Smooth muscle cell (in vitro differentiated cells): Measurements from ENCODE around the gene MAP3K5. TPM values are rescaled to one million over a fixed set of nuclear protein-coding genes. Genes with fewer than 3 reads are reported as not detected.

Experiments used
- DNase-seq: peaks from one replicate; lab custom pipeline; 2025; ENCODE audit not compliant: unreplicated experiment; lab: John Stamatoyannopoulos, UW
- H2AFZ ChIP-seq: fragments of 200-600 bp; sonication (generic); 2 replicates; pipeline ENCODE4 v1.6.0; 2016; ENCODE audit warnings: antibody characterized with exemption, low read depth, mild to moderate bottlenecking
- H3F3A ChIP-seq: fragments of 200-600 bp; sonication (generic); 2 replicates; pipeline ENCODE4 v1.6.0; 2017; ENCODE audit warnings: antibody characterized with exemption, low read depth
- H3K27ac ChIP-seq: fragments of 200-600 bp; sonication (generic); 2 replicates; pipeline ENCODE4 v1.5.1; 2016; ENCODE audit warnings: low read depth, mild to moderate bottlenecking
- H3K27me3 ChIP-seq: fragments of 200-600 bp; sonication (generic); 2 replicates; pipeline ENCODE4 v1.6.1; 2016; ENCODE audit warnings: low read depth, mild to moderate bottlenecking
- H3K36me3 ChIP-seq: fragments of 200-600 bp; sonication (generic); 2 replicates; pipeline ENCODE4 v1.5.1; 2016; ENCODE audit warnings: low read depth
- H3K4me1 ChIP-seq: fragments of 200-600 bp; sonication (generic); 2 replicates; pipeline ENCODE4 v1.5.1; 2016; ENCODE audit warnings: low read depth
- H3K4me2 ChIP-seq: fragments of 200-600 bp; sonication (generic); 2 replicates; pipeline ENCODE4 v1.6.0; 2016; ENCODE audit warnings: mild to moderate bottlenecking
- H3K4me3 ChIP-seq: fragments of 200-600 bp; sonication (generic); 2 replicates; pipeline ENCODE4 v1.5.1; 2016; ENCODE audit warnings: mild to moderate bottlenecking
- H3K79me2 ChIP-seq: fragments of 200-600 bp; sonication (generic); 2 replicates; pipeline ENCODE4 v1.6.0; 2016; ENCODE audit warnings: low read depth, mild to moderate bottlenecking
- H3K9ac ChIP-seq: fragments of 200-600 bp; sonication (generic); 2 replicates; pipeline ENCODE4 v1.6.0; 2016; ENCODE audit warnings: low read depth
- H3K9me3 ChIP-seq: fragments of 200-600 bp; sonication (generic); replicated peaks from 2 replicates; pipeline ENCODE4 v1.5.1; 2016; ENCODE audit warnings: low read depth
- H4K20me1 ChIP-seq: fragments of 200-600 bp; sonication (generic); 2 replicates; pipeline ENCODE4 v1.6.0; 2016; ENCODE audit warnings: low read depth
- WGBS: methylation state at CpG from one replicate; pipeline ENCODE4 v1.1.7; 2016; ENCODE audit warnings: low lambda C conversion rate; 5-methylcytosine and 5-hydroxymethylcytosine counted together
- polyA plus RNA-seq: library from polyadenylated mRNA; unstranded; fragments of >200 nt; fragmentation: Nextera tagmentation; extraction: Ambion mirVana; gene quantifications from 2 replicates; pipeline ENCODE4 v1.2.1, GENCODE V29; 2016
- total RNA-seq: library from RNA; depleted of rRNA; stranded (reverse); fragments of >200 nt; gene quantifications from 2 replicates; pipeline ENCODE4 v1.2.3, GENCODE V29; 2014
- TF ChIP-seq, protein P1 (sequence below): fragments of 200-600 bp; sonication (generic); IDR thresholded peaks from 2 replicates; pipeline ENCODE4 v1.5.1; 2017; ENCODE audit warnings: borderline replicate concordance, mild to moderate bottlenecking, antibody characterized with exemption; ENCODE audit not compliant: insufficient read depth, poor library complexity, severe bottlenecking

The MAP3K5 gene
- total and polyA plus RNA-seq, 2 experiments from 2014 or later, result 0.93 to 2.1 TPM

GRCh38 chr6:136763716-136764516, 28.4 kb downstream of the MAP3K5 start:
- 94% methylated on average over 5 of the region's 5 CpGs for WGBS
- TF ChIP-seq, protein P1, sequence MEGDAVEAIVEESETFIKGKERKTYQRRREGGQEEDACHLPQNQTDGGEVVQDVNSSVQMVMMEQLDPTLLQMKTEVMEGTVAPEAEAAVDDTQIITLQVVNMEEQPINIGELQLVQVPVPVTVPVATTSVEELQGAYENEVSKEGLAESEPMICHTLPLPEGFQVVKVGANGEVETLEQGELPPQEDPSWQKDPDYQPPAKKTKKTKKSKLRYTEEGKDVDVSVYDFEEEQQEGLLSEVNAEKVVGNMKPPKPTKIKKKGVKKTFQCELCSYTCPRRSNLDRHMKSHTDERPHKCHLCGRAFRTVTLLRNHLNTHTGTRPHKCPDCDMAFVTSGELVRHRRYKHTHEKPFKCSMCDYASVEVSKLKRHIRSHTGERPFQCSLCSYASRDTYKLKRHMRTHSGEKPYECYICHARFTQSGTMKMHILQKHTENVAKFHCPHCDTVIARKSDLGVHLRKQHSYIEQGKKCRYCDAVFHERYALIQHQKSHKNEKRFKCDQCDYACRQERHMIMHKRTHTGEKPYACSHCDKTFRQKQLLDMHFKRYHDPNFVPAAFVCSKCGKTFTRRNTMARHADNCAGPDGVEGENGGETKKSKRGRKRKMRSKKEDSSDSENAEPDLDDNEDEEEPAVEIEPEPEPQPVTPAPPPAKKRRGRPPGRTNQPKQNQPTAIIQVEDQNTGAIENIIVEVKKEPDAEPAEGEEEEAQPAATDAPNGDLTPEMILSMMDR, result no peak
- H3K27ac ChIP-seq, result no peak overlapping the region
- H3K4me3 ChIP-seq, result no peak overlapping the region
- no peaks in the 10 kb centered on the region for H3K4me1 ChIP-seq
- H3F3A ChIP-seq, result no peaks in the 10 kb centered on the region
- no peak for DNase-seq
- no peaks in the 10 kb centered on the region for H3K36me3 ChIP-seq
- H3K79me2 ChIP-seq, result no peaks in the 10 kb centered on the region
- no peak overlapping the region for H2AFZ ChIP-seq
- H4K20me1 ChIP-seq, result no peaks in the 10 kb centered on the region
- no peaks in the 10 kb centered on the region for H3K9me3 ChIP-seq
- H3K27me3 ChIP-seq, result peaks cover 10% of the 10 kb centered on the region
- H3K4me2 ChIP-seq, result no peak overlapping the region
- no peak overlapping the region for H3K9ac ChIP-seq

DNA sequence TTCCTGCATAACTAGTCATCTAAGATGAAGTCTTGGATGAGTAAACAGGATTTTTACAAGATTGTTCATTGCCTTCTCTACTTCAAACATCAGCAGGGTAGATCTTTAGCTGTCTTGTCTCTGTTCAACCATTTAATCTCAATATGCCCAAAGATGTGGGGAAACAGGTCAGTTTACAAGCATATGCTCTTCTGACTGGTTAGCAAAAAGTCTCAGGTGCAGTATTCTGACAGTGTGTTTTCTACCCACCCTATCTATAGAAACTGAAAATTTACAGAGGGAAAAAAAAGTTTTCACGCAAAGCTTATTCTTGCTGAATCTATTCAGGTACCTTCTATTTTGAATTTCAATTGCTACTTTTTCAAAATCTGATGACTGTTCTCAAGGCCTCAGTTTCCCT, 29.0 kb downstream of the MAP3K5 start:
- 92% methylated on average over 1 of the region's 1 CpG for WGBS
- Histone ChIP-seq H3F3A (no peaks in the 10 kb centered on the region), H3K4me1 (no peaks in the 10 kb centered on the region), H3K4me3 (no peak overlapping the region), H3K79me2 (no peaks in the 10 kb centered on the region), H3K36me3 (no peaks in the 10 kb centered on the region), H4K20me1 (no peaks in the 10 kb centered on the region), H3K9ac (no peak overlapping the region), H3K9me3 (no peaks in the 10 kb centered on the region), H3K4me2 (no peak overlapping the region), H2AFZ (no peak overlapping the region), H3K27ac (no peak overlapping the region), H3K27me3 (peaks cover 10% of the 10 kb centered on the region)
- DNase-seq, result no peak
- TF ChIP-seq, protein P1, result no peak

DNA sequence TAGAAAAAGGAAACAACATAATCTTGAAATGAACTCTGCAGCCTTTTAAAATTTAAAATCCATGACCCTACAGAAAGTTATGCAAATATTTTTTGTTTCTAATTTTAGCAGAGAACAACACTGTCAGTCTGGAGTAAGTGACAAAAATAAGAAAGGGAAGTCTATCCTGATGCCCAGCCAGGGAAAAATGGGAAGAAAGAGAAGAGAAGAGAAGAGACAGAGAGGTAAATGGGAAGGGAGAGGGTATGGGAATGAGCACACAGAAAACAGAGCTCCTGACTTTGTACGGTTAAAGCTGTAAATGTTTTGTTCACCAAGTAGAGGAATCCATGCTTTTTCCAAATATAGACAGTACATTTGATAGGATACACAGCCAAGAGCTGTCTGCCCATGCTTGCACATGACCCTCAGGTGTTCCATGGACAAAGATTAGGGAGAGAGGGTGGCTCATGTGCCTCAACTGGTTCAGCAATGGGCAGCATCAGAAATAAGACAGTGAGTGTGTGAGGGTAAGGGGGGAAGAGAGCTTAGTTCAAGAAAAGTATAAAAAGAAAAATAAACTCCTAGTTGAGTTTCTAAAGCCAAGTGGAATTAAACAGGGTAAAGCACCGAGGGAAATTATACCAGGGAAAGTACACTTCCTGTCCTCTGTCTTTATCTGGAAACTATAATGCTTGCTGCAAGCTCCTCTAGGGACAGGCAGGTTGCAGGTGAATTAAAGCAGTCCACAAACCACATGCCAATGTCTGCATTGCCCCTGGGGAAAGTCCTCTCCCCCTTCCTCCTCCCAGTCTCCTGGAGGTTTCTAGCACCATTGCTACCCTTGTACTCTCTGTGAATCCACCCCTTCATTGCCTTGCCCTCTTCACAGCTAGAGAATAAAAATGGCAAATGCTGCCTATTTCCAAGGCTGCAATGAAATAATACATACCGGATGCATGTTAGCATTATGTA, 30.0 kb downstream of the MAP3K5 start:
- no peaks in the 10 kb centered on the region for H3F3A ChIP-seq
- no peaks in the 10 kb centered on the region for H3K4me1 ChIP-seq
- no peaks in the 10 kb centered on the region for H3K79me2 ChIP-seq
- no peak overlapping the region for H3K4me2 ChIP-seq
- DNase-seq, result no peak
- H3K36me3 ChIP-seq, result no peaks in the 10 kb centered on the region
- H3K9ac ChIP-seq, result no peak overlapping the region
- no peaks in the 10 kb centered on the region for H4K20me1 ChIP-seq
- H2AFZ ChIP-seq, result no peak overlapping the region
- peaks cover 13% of the 10 kb centered on the region for H3K27me3 ChIP-seq
- H3K4me3 ChIP-seq, result no peak overlapping the region
- no peak overlapping the region for H3K27ac ChIP-seq
- no peaks in the 10 kb centered on the region for H3K9me3 ChIP-seq
- TF ChIP-seq, protein P1, result no peak
- WGBS, result 79% methylated on average over 3 of the region's 3 CpGs
